Activated CD4-positive, alpha-beta memory T cell treated with anti-CD3 and anti-CD28 coated beads, Interleukin-2, amount 10 ng/mL, durations not matched to agents 7 days and 5 days (primary cell): ENCODE data around the gene PNMT. TPM values are rescaled to one million over a fixed set of nuclear protein-coding genes. Genes with fewer than 3 reads are reported as not detected.

Source experiments
- CTCF ChIA-PET: fragments of 350-600 bp; sonication (Branson Sonifier 250); formaldehyde crosslinking; loops from one replicate; lab custom pipeline; 2021; ENCODE audit warnings: antibody characterized with exemption, inconsistent platforms; lab: Charles Lee
- POLR2A ChIA-PET: fragments of 350-600 bp; sonication (Branson Sonifier 250); formaldehyde crosslinking; loops from one replicate; lab custom pipeline; 2021; ENCODE audit warnings: antibody characterized with exemption; lab: Charles Lee
- DNase-seq: peaks from one replicate; pipeline ENCODE4 v3.0.0-alpha.2; 2020
- H3K27ac Mint-ChIP-seq: one replicate; pipeline ENCODE4 v1.8.0; 2021; ENCODE audit warnings: mild to moderate bottlenecking, mixed read lengths
- H3K27me3 Mint-ChIP-seq: one replicate; pipeline ENCODE4 v1.8.0; 2021; ENCODE audit warnings: mixed read lengths
- H3K36me3 Mint-ChIP-seq: one replicate; pipeline ENCODE4 v1.8.0; 2021; ENCODE audit warnings: low read depth, mixed read lengths
- H3K4me1 Mint-ChIP-seq: one replicate; pipeline ENCODE4 v1.8.0; 2021; ENCODE audit warnings: mixed read lengths
- H3K4me3 Mint-ChIP-seq: one replicate; pipeline ENCODE4 v1.8.0; 2021; ENCODE audit warnings: mild to moderate bottlenecking, mixed read lengths
- H3K9me3 Mint-ChIP-seq: one replicate; pipeline ENCODE4 v1.8.0; 2021; ENCODE audit warnings: mixed read lengths
- total RNA-seq, 2 experiments: library from RNA; stranded (reverse); gene quantifications; one replicate each; pipeline ENCODE4 v1.2.3, GENCODE V29; 2021

The PNMT gene
- total RNA-seq, 2 experiments from 2014 or later = not detected

DNA sequence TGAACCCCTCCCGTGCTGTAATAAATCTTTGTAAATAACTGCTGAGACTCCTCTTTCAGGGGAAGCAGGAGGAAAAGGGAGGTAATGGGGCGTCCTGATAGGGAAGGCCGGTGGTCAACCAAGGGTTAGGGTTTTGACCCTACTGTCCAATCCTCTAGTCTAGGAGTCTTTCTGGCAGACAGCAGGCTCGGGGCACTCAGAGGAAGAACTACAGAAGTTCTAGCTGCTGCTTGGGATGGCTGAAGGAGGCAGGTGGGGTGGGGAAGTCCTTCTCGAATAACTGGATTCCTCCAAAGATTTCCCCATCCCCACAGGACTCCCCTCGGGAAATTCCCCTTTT, 31.7 kb upstream of the PNMT start:
- peak overlapping the region; percentile 88 for H3K4me3 Mint-ChIP-seq
- no peaks in the 10 kb centered on the region for H3K9me3 Mint-ChIP-seq
- ChIA-PET POLR2A (interaction anchor here (0.7 kb wide), 1 partner anchor 51 kb away, joined by 3 read pairs; the partner anchor contains the start of gene PGAP3), CTCF (interaction anchor here (9.1 kb wide), 1 partner anchor 14 kb away, joined by 151 read pairs; the partner anchor contains the start of gene PPP1R1B)
- H3K27ac Mint-ChIP-seq = peak overlapping the region; percentile 70
- peaks cover 46% of the 10 kb centered on the region for H3K4me1 Mint-ChIP-seq
- no peak for DNase-seq
- no peaks in the 10 kb centered on the region for H3K36me3 Mint-ChIP-seq
- H3K27me3 Mint-ChIP-seq = peaks cover 4% of the 10 kb centered on the region

DNA sequence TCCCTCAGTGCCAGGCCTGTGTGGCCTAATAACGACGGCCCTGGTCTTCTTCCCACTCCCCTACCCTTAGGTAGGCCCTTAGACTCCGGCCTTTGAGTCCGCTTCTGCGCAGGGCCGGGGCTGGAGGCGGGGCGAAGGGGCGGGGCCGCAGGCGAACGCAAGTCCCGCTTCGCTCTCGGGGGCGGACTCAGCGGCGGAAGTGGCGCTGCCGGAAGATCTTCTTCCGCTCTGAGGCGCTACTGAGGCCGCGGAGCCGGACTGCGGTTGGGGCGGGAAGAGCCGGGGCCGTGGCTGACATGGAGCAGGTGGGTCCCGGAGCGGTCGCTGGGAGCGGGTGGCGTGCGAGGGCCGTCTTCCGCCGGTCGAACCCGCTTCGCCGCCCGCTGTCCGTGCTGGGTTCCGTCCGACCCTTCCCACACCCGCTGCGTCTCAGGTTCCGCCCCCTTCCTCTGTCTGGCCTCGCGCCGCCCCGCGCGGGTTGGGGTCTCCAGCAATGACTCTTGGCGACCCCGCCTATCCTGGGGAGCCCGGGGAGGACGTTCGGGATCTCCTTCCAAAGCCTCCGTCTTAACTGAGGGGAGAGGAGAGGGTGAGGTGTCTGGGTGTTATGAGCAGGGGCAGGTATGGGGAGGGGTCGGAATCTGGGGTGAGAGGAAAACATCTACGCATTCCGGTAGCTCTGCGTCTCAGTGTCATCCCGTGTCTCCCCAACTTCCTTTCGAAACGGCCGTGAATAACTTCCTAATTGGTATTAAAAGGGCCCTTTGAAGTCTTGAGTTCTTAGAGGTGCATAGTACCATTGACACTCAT, 31.1 kb upstream of the PNMT start, which contains the start of gene STARD3:
TSS of gene STARD3 (plus strand) at position 218 of the 810 bp plus-strand sequence. CDS start 16,388 bp downstream, outside the sequence.
- Mint-ChIP-seq H3K36me3 (no peaks in the 10 kb centered on the region), H3K9me3 (no peaks in the 10 kb centered on the region), H3K4me1 (peaks cover 50% of the 10 kb centered on the region), H3K4me3 (peak within 1 kb of the TSS; percentile 88), H3K27me3 (no peaks in the 10 kb centered on the region), H3K27ac (peak within 1 kb of the TSS; percentile 70)
- POLR2A ChIA-PET = interaction anchor here (0.7 to 2.0 kb wide), 10 partner anchors 9 to 290 kb away, joined by 3 to 7 read pairs (median 3); partner anchors contain the start of genes CDK12, LRRC3C, ORMDL3 and PGAP3
- peak; percentile 93 for DNase-seq
- CTCF ChIA-PET = interaction anchor here (0.8 to 9.1 kb wide), 6 partner anchors 13 to 34 kb away, joined by 3 to 151 read pairs (median 4); partner anchors contain the start of gene PPP1R1B

DNA sequence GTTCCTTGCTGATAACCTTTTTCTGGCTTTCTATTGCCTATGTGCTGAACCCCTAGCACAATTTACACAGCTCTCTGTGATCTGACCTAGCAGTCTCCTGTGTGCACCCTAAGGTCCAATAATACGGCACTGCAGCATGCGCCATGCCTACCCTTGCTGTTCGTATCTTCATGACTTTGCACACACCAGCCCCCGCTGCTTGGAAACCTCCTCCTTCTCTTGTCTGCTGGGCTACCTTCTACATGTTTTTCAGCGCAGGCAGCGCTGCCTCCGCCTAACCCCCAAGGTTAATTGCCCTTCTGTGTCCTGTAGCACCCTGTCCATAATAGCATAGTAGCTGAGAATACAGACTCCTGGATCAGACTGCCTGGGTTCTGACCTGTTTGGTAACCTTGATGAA, 29.9 kb upstream of the PNMT start:
- Mint-ChIP-seq H3K27ac (peak overlapping the region; percentile 70), H3K27me3 (no peaks in the 10 kb centered on the region), H3K4me3 (peak overlapping the region; percentile 88), H3K4me1 (peaks cover 60% of the 10 kb centered on the region), H3K36me3 (no peaks in the 10 kb centered on the region), H3K9me3 (no peaks in the 10 kb centered on the region)
- ChIA-PET POLR2A (interaction anchor here (1.0 to 2.0 kb wide), 7 partner anchors 11 to 289 kb away, joined by 3 to 7 read pairs (median 4); partner anchors contain the start of genes CDK12, LRRC3C, ORMDL3 and PGAP3), CTCF (interaction anchor here (0.9 to 9.1 kb wide), 7 partner anchors 12 to 91 kb away, joined by 3 to 151 read pairs (median 6); partner anchors contain the start of gene PPP1R1B)
- no peak for DNase-seq

DNA sequence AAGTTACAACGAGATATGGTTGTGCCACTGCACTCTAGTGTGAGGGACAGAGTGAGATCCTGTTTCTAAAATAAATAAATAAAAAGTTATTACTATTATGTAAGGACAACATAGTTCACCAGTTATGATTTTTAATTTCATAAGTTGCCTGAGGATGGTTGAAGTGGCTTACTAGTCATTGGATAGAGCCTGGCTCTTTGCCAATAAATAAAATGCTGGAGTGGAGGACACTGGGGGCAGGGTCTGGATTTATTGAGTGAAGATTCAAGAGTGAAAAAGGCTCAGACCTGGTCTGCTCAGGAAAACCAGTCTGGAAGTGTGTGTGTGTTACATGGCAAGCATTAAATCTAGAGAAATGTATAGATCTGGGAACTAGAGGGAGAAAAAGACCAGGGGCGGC, 29.2 kb upstream of the PNMT start:
- Mint-ChIP-seq H3K36me3 (no peaks in the 10 kb centered on the region), H3K27ac (no peak overlapping the region), H3K4me3 (no peak overlapping the region), H3K9me3 (no peaks in the 10 kb centered on the region), H3K27me3 (no peaks in the 10 kb centered on the region), H3K4me1 (peaks cover 67% of the 10 kb centered on the region)
- POLR2A ChIA-PET = interaction anchor here (2.0 kb wide), 1 partner anchor 116 kb away, joined by 5 read pairs; no protein-coding TSS in a partner anchor
- no peak for DNase-seq
- CTCF ChIA-PET = interaction anchor here (1.3 to 9.1 kb wide), 6 partner anchors 13 to 92 kb away, joined by 5 to 151 read pairs (median 7); partner anchors contain the start of gene PPP1R1B

DNA sequence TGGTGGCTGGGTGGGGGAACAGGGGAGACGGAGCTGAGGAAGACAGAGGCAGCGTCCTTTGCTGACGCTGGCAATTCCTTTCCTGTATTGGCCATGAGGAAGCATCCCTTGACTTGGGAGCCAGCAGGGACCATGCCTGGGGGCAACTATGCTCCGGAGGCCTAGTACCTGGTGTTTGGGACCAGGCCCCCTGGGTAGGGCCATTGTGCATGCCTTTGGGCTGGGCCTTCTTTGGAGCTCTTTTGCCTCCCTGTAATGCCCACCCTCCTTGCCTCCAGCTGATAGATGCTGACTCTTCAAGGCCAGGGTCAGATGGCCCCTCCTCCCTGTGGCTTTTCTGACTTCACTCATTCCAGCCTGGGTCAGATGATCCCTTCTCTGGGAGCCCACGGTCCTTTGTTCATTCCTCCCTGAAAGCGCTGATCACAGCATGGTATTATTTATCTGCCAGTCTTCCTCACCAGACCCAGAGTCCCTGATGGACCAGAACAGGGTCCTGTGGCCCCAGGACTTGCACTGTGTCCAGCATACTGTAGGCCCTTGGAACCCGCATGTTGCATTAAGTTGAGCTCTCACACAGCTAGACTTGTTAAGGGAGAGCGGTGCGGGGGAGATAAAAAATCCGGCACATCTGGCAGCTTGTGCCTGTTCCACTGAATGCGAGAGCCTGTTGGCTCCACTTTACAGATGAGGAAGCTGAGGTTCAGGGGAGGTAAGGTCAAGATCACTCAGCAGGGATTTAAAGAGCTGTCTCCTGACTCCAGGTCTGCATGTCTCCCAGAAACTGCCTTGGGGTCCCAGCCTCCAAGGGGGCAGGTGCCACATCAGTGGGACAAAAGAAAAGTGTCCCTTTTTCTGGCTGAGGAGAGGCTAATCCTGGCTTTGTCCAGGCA, 28.4 kb upstream of the PNMT start:
- Mint-ChIP-seq H3K27ac (no peak overlapping the region), H3K36me3 (no peaks in the 10 kb centered on the region), H3K9me3 (no peaks in the 10 kb centered on the region), H3K27me3 (no peaks in the 10 kb centered on the region), H3K4me1 (peaks cover 65% of the 10 kb centered on the region), H3K4me3 (no peak overlapping the region)
- ChIA-PET POLR2A (no interaction called here), CTCF (interaction anchor here (1.3 to 9.1 kb wide), 5 partner anchors 14 to 91 kb away, joined by 3 to 151 read pairs (median 5); partner anchors contain the start of gene PPP1R1B)
- DNase-seq = no peak

DNA sequence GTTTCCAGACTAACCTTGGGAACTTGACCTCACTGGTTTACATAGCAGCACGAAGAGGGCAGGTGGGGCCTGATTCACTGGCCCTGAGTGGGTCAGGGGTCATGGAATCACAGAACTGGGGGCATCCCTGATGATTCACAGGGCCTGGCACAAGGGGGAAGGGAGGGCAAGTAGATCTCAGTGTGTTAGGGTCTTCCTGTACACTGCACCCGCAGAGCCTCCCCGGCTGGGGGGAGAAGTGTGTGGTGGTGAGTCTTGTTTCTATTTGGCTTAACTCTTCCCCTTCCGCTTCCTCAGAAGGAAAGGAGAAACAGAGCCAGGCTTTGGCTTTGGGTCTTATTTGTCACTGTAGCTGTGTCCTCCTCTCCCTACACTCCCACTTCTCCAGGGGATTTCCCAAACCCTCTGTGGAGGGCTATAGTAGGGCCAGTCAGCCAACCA, 27.6 kb upstream of the PNMT start:
- CTCF ChIA-PET = interaction anchor here (1.1 to 1.6 kb wide), 4 partner anchors 13 to 28 kb away, joined by 3 to 7 read pairs (median 4); no protein-coding TSS in a partner anchor

DNA sequence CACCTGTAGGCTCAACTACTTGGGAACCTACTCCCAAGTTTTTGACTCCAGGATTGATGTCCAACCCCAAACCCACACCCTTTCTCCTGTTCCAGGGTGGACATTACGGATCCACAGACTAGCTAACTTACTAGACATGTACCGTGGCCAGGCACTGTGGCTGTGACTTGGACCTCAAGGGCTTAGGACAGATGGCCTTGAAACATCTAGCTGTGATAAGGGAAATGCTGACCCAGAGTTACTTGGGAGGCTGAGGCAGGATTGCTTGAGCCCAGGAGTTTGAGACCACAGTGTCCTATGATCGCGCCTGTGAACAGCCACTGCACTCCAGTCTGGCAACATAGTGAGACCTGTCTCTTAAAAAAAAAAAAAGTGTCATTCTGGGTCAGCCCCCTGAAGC, 27.2 kb upstream of the PNMT start:
- no peaks in the 10 kb centered on the region for H3K9me3 Mint-ChIP-seq
- DNase-seq = no peak
- no peak overlapping the region for H3K4me3 Mint-ChIP-seq
- peaks cover 62% of the 10 kb centered on the region for H3K4me1 Mint-ChIP-seq
- CTCF ChIA-PET = interaction anchor here (0.7 to 1.6 kb wide), 5 partner anchors 10 to 20 kb away, joined by 3 to 7 read pairs (median 3); no protein-coding TSS in a partner anchor
- H3K27ac Mint-ChIP-seq = no peak overlapping the region
- POLR2A ChIA-PET = interaction anchor here (0.9 kb wide), 1 partner anchor 47 kb away, joined by 3 read pairs; the partner anchor contains the start of gene PGAP3
- H3K36me3 Mint-ChIP-seq = no peaks in the 10 kb centered on the region
- no peaks in the 10 kb centered on the region for H3K27me3 Mint-ChIP-seq

More for the DNA sequence above, 27.6 kb upstream of the PNMT start:
- H3K4me1 Mint-ChIP-seq = peaks cover 65% of the 10 kb centered on the region
- DNase-seq = no peak
- H3K27me3 Mint-ChIP-seq = no peaks in the 10 kb centered on the region
- no peaks in the 10 kb centered on the region for H3K36me3 Mint-ChIP-seq
- POLR2A ChIA-PET = no interaction called here
- no peaks in the 10 kb centered on the region for H3K9me3 Mint-ChIP-seq
- H3K4me3 Mint-ChIP-seq = no peak overlapping the region
- no peak overlapping the region for H3K27ac Mint-ChIP-seq

DNA sequence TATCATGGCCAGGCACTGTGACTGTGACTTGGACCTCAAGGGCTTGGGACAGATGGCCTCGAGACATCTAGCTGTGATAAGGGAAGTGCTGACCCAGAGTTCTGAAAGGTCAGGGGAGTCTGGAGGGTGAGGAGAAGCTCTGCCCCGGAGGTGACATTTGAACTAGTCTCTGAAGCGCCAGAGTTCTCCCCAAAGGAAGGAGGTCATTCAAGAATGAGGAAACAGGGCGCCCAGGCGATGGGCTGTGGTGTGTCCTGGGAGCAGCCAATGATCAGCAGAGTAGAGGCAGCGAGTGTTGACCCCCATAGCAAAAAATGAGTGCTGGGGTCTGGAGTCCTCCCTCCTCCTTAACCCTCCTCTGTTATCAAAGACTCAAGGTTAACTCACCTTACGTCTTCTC, 26.4 kb upstream of the PNMT start:
- no peaks in the 10 kb centered on the region for H3K9me3 Mint-ChIP-seq
- H3K4me1 Mint-ChIP-seq = peaks cover 54% of the 10 kb centered on the region
- H3K36me3 Mint-ChIP-seq = no peaks in the 10 kb centered on the region
- no peak for DNase-seq
- H3K4me3 Mint-ChIP-seq = no peak overlapping the region
- ChIA-PET CTCF (interaction anchor here (0.7 to 0.9 kb wide), 2 partner anchors 9 to 18 kb away, joined by 3 read pairs; no protein-coding TSS in a partner anchor), POLR2A (interaction anchor here (0.9 kb wide), 1 partner anchor 46 kb away, joined by 3 read pairs; the partner anchor contains the start of gene PGAP3)
- H3K27ac Mint-ChIP-seq = no peak overlapping the region
- H3K27me3 Mint-ChIP-seq = no peaks in the 10 kb centered on the region

DNA sequence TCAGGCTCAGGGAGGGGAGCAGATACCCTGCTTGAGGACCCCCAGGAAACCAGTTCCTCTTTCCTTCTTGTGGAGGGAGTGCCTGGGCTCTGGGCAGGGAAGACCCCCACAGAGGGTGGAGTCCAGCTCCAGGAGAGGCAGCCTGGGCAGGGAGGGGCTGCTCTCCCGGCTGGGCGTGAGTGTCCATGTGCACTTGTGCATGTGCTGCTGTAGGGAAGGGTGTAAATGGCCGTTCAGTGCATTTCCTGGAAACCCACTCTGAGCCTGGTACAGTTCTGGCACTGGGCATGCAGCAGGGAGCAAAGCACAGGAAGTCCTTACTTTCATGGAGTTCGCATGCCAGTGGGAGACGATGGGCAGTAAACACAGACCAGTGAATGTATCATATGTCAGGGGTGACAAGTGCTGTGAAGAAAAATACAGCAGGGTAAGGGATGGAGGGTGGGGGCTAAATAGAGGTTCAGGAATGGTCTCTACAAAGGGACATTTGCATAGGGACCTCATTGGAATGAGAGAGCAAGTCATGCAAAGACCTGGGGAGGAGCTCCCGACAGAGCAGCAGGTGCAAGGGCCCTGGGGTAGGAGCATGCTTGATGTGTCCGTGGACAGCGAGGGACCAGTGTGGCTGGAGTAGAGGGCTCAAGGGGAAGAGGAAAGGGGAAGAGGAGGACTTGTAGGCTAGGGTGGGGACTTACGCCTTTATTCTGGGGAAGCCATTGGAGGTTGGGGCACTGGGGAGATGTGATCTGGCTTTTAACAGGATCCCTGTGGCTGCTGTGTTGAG, 25.8 kb upstream of the PNMT start:
- ChIA-PET POLR2A (no interaction called here), CTCF (interaction anchor here (1.5 to 2.9 kb wide), 2 partner anchors 8 to 12 kb away, joined by 5 to 18 read pairs; no protein-coding TSS in a partner anchor)
- Mint-ChIP-seq H3K4me1 (peaks cover 53% of the 10 kb centered on the region), H3K9me3 (no peaks in the 10 kb centered on the region), H3K27ac (no peak overlapping the region), H3K4me3 (no peak overlapping the region), H3K27me3 (no peaks in the 10 kb centered on the region), H3K36me3 (no peaks in the 10 kb centered on the region)
- no peak for DNase-seq

DNA sequence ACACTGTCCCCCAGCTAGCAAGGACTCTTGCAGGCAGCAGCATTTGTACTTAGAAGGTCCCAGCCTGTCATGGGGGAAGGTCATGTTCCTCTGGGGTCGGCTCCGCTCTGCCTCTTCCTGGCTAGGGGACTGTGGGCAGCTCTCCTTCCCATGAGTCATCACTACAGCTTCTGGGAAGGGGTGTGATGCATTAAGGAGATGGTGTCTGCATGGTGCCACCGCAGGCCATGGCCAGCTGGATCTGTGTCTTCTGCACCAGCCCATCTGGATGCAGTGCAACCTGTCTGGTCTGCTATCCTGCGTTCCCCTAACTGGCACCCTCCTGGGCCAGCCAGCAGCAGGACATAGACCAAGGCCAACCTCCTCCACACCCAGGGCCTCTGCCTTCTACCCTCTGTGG, 25.0 kb upstream of the PNMT start:
- DNase-seq = no peak
- H3K36me3 Mint-ChIP-seq = no peaks in the 10 kb centered on the region
- POLR2A ChIA-PET = no interaction called here
- no peak overlapping the region for H3K27ac Mint-ChIP-seq
- CTCF ChIA-PET = interaction anchor here (1.5 to 2.9 kb wide), 2 partner anchors 9 to 11 kb away, joined by 5 to 18 read pairs; no protein-coding TSS in a partner anchor
- H3K4me3 Mint-ChIP-seq = no peak overlapping the region
- peaks cover 46% of the 10 kb centered on the region for H3K4me1 Mint-ChIP-seq
- no peaks in the 10 kb centered on the region for H3K9me3 Mint-ChIP-seq
- no peaks in the 10 kb centered on the region for H3K27me3 Mint-ChIP-seq

DNA sequence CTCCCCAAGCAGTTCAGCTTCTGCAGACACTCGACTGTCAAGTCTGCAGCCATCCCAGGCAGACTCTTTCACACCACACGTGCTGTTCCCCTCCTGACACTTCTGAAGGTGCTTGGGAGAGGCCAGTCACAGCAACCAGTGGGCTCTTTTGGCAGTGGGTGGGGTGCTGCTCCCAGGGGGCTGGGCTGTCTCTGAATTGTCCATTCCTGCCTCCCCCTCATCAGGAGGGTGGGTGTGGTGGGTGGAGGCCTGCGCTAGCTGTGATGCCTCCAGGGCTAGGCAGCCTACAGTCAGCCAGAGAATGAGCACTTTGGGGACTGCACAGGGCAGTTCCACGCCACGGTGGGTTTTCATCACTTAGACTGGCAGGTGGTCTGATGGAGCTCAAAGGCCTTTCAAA, 21.0 kb upstream of the PNMT start:
- no peaks in the 10 kb centered on the region for H3K27me3 Mint-ChIP-seq
- no peak for DNase-seq
- peaks cover 26% of the 10 kb centered on the region for H3K4me1 Mint-ChIP-seq
- H3K27ac Mint-ChIP-seq = no peak overlapping the region
- ChIA-PET CTCF (interaction anchor here (1.2 to 4.0 kb wide), 3 partner anchors 11 to 25 kb away, joined by 3 to 23 read pairs (median 6); no protein-coding TSS in a partner anchor), POLR2A (no interaction called here)
- no peaks in the 10 kb centered on the region for H3K36me3 Mint-ChIP-seq
- H3K9me3 Mint-ChIP-seq = no peaks in the 10 kb centered on the region
- no peak overlapping the region for H3K4me3 Mint-ChIP-seq
